ENCODE measurements around the gene ADGRG6.
"Not testable (repeated sequence)": the region's sequence is repeated elsewhere in the genome, so short reads cannot be mapped to it uniquely, and the experiment has no call there.

Gene ADGRG6

GRCh38 chr6:142301651-142302391 is at the start of gene ADGRG6:
Gene ADGRG6 (plus strand): TSS chr6:142302007. CDS start chr6:142302330, 323 bp downstream.
- DNase-seq (ENCODE audit: low spot score), result peak; percentile 80

GRCh38 chr6:142254513-142254912 is 47.3 kb upstream of the ADGRG6 start:
- no peak for DNase-seq (ENCODE audit: low spot score)

- no peak for DNase-seq (ENCODE audit: low spot score)
These were observed 46.0 kb upstream of the ADGRG6 start for GRCh38 chr6:142255785-142256184.

- no peak for DNase-seq (ENCODE audit: low spot score)
These were observed 43.5 kb upstream of the ADGRG6 start for GRCh38 chr6:142258305-142258704.

GRCh38 chr6:142258757-142259156 is 43.0 kb upstream of the ADGRG6 start:
- no peak for DNase-seq (ENCODE audit: low spot score)

GRCh38 chr6:142260748-142261147 is 41.1 kb upstream of the ADGRG6 start:
- no peak for DNase-seq (ENCODE audit: low spot score)

GRCh38 chr6:142262231-142262630 is 39.6 kb upstream of the ADGRG6 start:
- no peak for DNase-seq (ENCODE audit: low spot score)

- no peak for DNase-seq (ENCODE audit: low spot score)
These were observed 36.3 kb upstream of the ADGRG6 start for GRCh38 chr6:142265476-142265875.

GRCh38 chr6:142266060-142266459 is 35.7 kb upstream of the ADGRG6 start:
- DNase-seq (ENCODE audit: low spot score), result no peak

- no peak for DNase-seq (ENCODE audit: low spot score)
These were observed 30.3 kb upstream of the ADGRG6 start for GRCh38 chr6:142271476-142271875.

- DNase-seq (ENCODE audit: low spot score), result no peak
These were observed 27.2 kb upstream of the ADGRG6 start for GRCh38 chr6:142274656-142275055.

GRCh38 chr6:142275236-142276006 is 26.4 kb upstream of the ADGRG6 start:
- peak; percentile 25 for DNase-seq (ENCODE audit: low spot score)

GRCh38 chr6:142276256-142276655 is 25.6 kb upstream of the ADGRG6 start:
- no peak for DNase-seq (ENCODE audit: low spot score)

- no peak for DNase-seq (ENCODE audit: low spot score)
These were observed 22.2 kb upstream of the ADGRG6 start for GRCh38 chr6:142279350-142280180.

- no peak for DNase-seq (ENCODE audit: low spot score)
These were observed 21.5 kb upstream of the ADGRG6 start for GRCh38 chr6:142280265-142280664.

- DNase-seq (ENCODE audit: low spot score), result no peak
These were observed 20.9 kb upstream of the ADGRG6 start for GRCh38 chr6:142280927-142281326.

GRCh38 chr6:142283138-142283537 is 18.7 kb upstream of the ADGRG6 start:
- not testable (repeated sequence) for DNase-seq (ENCODE audit: low spot score)

- DNase-seq (ENCODE audit: low spot score), result no peak
These were observed 17.4 kb upstream of the ADGRG6 start for GRCh38 chr6:142284419-142284818.

GRCh38 chr6:142285235-142286087 is 16.3 kb upstream of the ADGRG6 start:
- no peak for DNase-seq (ENCODE audit: low spot score)

- DNase-seq (ENCODE audit: low spot score), result no peak
These were observed 15.8 kb upstream of the ADGRG6 start for GRCh38 chr6:142286088-142286409.

- no peak for DNase-seq (ENCODE audit: low spot score)
These were observed 12.1 kb upstream of the ADGRG6 start for GRCh38 chr6:142289687-142290086.

GRCh38 chr6:142290851-142291250 is 11.0 kb upstream of the ADGRG6 start:
- no peak for DNase-seq (ENCODE audit: low spot score)

All from RKO (cell line).